GM19328 (cell line): ENCODE measurements around the gene COL13A1.

Experiments used
- ATAC-seq: cut with Tn5 transposase; IDR thresholded peaks from one replicate; pipeline ENCODE4 v1.9.1; 2021; ENCODE audit warnings: mild to moderate bottlenecking, moderate library complexity; ENCODE audit not compliant: unreplicated experiment

COL13A1 gene

DNA sequence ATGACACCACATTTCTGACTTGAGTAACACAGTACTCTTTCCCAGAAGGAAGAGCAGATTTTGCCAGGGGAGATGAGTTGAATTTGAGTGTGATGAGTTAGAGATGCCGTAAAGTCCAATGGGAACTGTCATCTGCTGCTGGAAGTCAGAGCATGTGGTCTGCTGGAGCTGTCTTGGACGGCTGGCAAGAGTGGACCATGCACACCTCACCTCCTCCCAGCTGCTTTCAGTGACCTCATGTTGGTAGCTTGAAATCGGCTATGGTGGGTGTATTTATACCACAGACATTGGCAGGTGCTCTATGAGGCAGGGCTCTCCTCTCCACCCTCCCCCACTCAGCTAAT is 82.3 kb downstream of the COL13A1 start:
- ATAC-seq = no peak

- ATAC-seq = no peak
These were observed 83.0 kb downstream of the COL13A1 start for GRCh38 chr10:69884686-69885085.

- ATAC-seq = no peak
These were observed 83.8 kb downstream of the COL13A1 start for GRCh38 chr10:69885379-69886013.

- ATAC-seq = no peak
These were observed 87.3 kb downstream of the COL13A1 start for GRCh38 chr10:69888882-69889584.

DNA sequence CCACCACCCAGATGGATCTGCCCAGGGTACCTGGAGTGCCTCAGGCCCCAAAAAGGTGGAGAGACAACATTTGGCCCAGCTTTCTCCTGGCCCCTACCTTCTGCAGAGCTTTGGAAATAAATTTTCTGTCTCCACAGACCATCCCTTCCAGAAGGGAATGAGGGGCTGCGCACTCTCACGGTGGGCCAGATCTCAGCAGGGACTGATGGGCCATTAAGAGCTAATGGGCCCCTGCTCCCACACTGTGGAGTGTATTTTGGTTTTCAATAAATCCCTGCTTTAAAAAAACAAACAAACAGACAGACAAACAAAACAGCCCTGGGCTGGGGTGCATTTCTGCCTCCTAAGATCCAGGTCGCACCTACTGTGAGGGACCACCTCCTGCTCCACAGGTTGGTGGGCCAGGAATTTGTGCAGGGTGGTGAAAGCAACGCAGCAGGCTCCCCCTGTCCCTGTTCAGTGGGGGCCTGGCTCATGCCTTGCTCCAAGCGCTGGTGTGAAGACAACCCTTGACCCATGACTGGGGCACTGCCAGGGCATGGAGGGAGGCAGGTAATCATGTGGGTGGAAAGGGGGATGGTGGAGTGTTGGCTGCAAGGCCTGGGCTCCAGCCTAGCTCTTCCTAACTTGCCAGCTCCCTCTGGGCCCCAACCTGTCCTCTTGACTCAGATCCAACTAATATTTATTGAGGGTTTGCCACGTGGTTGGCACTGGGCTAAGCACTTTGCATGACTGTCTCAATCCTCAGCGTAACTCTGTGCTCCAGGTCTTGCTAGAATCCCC is 88.5 kb downstream of the COL13A1 start:
- no peak for ATAC-seq

- ATAC-seq = no peak
These were observed 89.4 kb downstream of the COL13A1 start for GRCh38 chr10:69891057-69891617.

GRCh38 chr10:69892406-69892805 is 90.7 kb downstream of the COL13A1 start:
- no peak for ATAC-seq

GRCh38 chr10:69892816-69893215 is 91.1 kb downstream of the COL13A1 start:
- ATAC-seq = no peak

- no peak for ATAC-seq
These were observed 91.7 kb downstream of the COL13A1 start for GRCh38 chr10:69893271-69893900.

GRCh38 chr10:69894156-69894555 is 92.5 kb downstream of the COL13A1 start:
- ATAC-seq = no peak

DNA sequence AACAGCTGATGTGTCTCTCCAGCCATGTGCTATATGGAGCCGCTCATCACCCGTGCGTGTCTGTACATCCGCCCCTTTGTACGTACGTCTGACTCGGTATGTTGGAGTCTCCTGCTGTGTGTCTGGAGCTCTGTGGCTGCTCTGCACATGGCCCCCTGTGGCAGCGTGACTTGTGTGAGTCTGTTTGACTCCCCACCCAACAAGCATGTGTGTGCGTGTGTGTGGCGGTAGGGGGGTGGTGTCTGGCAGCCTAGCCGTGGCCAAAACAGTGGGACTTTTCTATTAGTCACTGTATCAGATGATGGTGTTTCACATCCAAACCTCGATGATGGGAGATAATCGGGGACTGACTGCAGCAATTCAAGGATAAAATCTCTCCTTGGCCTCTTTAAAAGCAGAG is 94.1 kb downstream of the COL13A1 start:
- ATAC-seq = no peak

- ATAC-seq = no peak
These were observed 95.0 kb downstream of the COL13A1 start for GRCh38 chr10:69896606-69897231.

DNA sequence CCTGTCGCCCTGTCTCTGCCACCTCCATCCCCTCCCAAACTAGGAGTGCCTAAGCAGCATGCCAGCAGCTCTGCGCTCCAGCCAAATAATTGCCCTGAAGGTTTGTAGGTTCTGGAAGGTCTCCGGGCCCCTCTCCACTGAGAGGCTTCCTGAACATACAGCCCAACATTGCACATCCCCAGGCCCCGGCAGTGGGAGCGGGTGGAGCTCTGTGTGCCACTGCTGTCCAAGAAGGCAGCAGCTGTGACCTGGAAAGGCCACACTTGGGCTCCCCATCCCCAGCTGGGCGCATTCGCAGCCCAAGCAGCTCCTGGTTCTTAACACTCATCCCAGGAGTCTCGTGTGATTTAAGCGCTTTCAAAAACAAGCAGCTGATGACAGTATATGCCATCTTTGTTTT is 95.7 kb downstream of the COL13A1 start:
- ATAC-seq = no peak

GRCh38 chr10:69897999-69898398 is 96.3 kb downstream of the COL13A1 start:
- ATAC-seq = no peak

DNA sequence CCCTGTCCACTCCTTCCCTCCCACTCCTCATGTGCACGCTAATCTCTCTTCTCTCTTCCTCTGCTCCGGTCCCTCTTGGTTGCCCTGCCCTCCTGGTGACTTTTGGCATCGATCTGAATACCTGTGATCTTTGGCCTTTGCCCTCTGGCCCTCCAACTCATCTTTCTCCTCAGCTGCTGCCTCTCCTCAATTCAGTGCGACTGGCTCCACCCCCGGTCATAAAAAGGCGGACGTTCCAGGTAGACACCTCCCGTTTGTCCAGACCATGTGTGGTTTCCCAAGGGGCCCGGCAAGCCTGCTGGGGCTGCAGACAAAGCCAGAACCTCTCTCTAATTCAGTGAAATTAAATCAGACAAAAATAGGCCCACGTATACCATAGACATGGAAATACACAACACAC is 96.8 kb downstream of the COL13A1 start:
- no peak for ATAC-seq

DNA sequence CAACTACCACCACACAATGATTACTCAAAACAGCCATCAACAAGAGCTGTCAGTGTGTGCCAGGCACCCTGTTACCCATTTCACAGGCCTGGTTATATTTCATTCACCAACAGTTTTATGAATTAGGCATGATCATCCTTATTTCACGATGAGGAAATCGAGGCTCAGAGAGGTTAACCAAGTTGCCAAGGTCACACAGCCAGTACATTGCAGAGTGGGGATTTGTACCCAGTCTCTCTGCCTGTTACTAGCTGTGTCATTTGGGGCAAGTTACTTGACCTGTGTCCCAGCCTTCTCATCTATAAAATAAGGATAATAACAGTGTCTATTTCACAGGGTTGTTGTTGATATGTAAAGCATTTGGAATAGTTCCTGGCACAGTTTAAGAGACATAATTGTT is 97.2 kb downstream of the COL13A1 start:
- ATAC-seq = no peak

DNA sequence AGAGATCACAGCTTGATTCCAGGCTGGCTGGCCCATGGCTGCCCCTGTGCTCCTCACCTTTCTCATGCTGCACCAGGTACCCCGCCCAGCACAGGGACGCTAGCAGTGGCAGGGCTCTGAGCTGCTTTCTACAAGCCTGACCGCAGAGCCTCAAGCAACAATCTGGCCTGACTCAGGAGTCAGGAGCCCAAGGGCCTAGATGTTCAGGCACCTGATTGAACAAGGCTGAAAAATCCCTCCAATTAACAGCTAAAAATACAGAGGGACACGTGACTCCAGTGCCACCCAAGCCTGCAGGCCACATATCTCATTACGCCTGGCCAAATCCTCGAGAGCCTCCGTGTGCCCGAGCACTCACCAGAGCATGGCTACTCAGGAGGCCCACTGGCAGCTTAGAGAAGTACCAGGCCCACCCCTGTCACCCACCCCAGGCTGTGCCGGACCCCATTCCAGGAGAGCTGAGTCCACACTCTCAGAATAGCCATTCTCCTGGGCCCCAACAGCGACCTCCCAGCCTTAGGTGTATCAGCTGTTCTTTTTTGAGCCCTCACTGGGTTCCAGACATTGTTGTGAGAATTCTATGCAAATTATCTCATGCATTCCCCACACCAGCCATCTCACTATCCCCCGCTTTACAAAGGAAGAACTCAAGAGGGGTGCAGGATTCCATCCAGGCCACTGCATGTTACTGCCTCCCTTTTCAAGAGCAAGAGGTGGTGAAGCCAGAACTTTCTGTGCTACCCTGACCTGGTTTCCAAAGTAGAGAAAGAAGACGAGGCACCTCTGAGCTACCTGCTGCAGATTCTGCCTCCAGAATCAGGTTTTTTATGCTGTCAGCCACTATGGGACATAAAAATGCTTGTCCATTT is 98.3 kb downstream of the COL13A1 start:
- no peak for ATAC-seq

DNA sequence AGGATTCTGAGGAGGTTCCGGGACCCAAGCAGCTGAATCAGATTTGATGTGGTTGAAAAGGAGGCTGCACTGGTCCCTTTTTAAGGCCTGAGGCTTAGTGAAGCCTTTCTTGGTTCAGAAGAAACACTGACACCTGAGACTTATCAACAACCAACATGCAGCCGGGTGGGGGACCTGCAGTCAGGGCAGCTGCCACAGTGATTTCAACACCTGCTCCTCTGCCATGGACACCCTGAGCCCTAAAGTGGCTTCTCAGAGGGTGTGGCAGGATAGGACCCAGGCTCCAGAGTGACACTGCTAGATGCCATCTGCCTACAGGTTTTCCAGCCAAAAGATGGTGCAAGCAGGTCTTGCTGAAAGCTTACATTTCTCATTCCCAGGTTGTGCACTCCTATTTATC is 99.3 kb downstream of the COL13A1 start:
- no peak for ATAC-seq

DNA sequence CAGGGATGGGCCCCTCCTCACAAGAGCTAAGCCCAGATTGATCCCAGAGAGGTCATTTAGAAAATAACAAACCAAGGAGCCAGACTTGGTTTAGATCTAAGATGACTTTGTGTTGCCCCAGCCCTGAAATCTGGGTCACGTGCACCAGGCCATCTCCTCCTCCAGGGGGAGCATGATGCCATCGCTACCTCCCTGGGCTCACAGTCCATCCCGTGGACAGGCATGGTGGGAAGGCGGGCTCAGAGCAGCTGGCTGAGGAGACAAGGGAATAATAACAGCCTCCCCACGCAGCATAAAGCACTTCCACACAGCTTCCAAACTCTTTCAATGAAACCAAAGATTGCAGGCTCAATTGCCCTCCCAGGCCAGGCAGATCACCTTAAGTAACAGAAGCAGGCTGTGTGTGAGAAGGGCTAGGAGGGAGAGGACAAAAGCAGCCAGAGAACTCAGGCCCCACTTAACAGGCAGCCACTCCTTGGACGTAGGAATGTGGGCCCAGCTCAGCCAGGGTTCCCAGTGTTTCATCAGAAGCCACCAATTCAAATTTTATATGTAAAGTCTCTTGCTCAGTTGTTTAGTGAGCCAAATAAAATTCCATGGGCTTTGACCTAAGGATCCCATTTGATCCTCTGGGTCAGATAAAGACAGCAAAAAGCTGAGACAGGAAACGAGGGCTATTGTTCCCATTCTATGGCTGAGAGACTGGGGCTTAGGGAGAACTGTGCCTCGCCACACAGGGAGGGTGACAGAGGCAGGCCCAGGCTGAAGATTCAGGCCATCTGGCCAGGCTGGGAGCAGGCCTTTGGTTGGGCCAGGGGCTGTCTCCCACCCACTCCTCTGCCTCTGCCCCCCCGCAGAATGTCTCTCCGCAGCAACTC is 100.2 kb downstream of the COL13A1 start:
- no peak for ATAC-seq
